Activated CD8-positive, alpha-beta memory T cell treated with anti-CD3 and anti-CD28 coated beads for 48 hours (primary cell): Measurements from ENCODE around the gene HDLBP.
"Not testable (repeated sequence)": the region's sequence is repeated elsewhere in the genome, so short reads cannot be mapped to it uniquely, and the experiment has no call there.

Source experiments
- DNase-seq, 3 experiments: peaks; one replicate each; pipeline ENCODE4 v3.0.0-alpha.2; 2020; ENCODE audit warnings: low read depth in 2 of 3, low spot score in 2 of 3

HDLBP gene

GRCh38 chr2:241197246-241197645 lies 118.2 kb downstream of the HDLBP start:
- not testable (repeated sequence) for DNase-seq

GRCh38 chr2:241195506-241196130 lies 119.9 kb downstream of the HDLBP start:
- no peak for DNase-seq

DNA sequence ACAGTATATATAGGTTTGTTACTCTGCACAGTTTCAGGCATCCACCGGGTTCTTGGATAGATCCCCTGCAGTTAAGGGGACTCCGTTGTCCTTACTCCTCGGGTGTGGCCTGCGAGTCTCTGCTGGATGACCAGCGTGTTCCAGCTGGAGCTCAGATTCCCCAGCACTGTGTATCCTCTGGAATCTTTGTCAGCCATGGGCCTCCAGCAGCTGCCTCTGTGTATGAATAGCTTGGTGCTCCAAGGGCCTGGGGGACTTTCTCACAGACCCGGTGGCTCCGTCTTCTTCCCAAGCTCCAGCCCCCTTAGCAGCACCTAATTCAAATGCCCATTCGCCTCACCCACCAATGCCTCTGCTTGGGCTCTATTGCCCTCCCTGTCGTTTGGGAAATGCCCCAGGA lies 120.7 kb downstream of the HDLBP start:
- no peak for DNase-seq

GRCh38 chr2:241193271-241193670 lies 122.2 kb downstream of the HDLBP start:
- no peak for DNase-seq

DNA sequence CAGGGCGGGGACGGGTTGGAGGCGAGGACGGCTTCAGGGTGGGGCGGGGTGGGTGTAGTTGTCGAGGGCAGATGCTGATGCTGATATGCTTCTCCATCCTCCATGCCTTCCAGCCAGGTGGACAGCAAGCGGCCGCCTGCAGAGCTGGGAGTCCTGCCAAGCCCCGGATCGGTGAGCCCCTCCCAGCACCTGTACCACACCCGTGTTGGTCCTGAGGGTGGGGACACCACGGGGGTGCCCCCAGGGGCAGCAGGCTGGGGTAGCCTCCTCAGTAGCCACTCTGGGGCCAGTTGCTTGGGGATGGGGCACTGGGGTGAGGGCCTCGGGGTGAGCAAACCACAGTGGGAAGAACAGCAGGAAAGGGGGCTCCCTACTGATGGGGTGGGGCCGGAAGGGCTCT lies 124.4 kb downstream of the HDLBP start:
- no peak for DNase-seq

- no peak for DNase-seq
Observed at GRCh38 chr2:241190291-241190981, 125.0 kb downstream of the HDLBP start.

GRCh38 chr2:241189856-241190201 lies 125.6 kb downstream of the HDLBP start:
- no peak for DNase-seq

- DNase-seq, result no peak
Observed at GRCh38 chr2:241189093-241189855, 126.2 kb downstream of the HDLBP start.

DNA sequence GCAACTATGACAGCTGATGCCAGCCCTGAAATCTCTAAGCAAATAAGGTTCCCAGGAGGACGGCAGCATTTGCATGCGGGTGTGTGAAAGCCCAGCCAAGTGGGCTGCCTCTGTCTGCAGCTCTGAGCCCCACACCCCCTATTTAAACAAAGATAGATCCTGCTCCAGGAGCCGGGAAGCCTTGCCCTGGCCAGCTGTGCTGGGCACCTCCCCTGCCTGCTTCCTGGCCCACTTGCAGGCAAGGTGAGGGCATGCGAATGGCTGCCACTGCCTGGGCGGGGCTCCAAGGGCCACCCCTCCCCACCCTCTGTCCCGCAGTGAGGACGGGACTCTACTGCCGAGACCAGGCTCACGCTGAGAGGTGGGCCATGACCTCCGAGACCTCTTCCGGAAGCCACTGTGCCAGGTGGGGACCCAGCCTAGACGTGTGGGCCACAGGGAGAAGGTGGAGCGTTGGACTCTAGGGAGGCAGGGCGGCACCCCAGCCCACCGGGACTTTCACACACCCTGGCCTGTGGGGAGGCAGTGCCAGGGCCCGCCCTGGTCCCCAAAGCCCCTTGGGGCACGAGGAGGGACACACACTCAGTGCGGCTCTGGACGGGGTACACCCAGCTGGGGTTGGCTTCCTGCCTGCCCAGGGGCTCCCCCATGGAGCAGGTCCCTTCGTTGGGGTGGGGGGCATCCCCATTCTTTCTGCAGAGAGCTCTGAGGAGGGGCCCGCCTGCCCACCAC lies 126.9 kb downstream of the HDLBP start, which contains the start of gene ANO7:
Gene ANO7 (plus strand): TSS at position 317 of the 732 bp plus-strand sequence. CDS start 1,387 bp downstream, outside the sequence.
- DNase-seq, result no peak

DNA sequence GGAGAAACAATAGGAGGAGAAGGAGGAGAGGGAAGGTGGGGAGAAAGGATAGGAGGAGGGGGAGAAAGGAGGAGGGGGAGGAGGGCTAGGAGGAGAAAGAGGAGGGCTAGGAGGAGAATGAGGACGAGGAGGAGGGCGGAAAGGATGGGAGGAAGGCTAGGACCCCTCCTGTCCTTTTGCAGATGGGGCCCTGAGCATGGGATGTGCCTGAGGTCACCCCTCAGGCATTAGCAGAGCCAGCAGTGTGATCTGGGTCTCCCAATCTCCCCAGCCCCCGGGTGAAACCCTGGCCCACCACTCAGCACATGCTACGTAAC lies 127.6 kb downstream of the HDLBP start:
- no peak for DNase-seq

GRCh38 chr2:241187101-241187917 lies 128.2 kb downstream of the HDLBP start:
- DNase-seq, result no peak

DNA sequence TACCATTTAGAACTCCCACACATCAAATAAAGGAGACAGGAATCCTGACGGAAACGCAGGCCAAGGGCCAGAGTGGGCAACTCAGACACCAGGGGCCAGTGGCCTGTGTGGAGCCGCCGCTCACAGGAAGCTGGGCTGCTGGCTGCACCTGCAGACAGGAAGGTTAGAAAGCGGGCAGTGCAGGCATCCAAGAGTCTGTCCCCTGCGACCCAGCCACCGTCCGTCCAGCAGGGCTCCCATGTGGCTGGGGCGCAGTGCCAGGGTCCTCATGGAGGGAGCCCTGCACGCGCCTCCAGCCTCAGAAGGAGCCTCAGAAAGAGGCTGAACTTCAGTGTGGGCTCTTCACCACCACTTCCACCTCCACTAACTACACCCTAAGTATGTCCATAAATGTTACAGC lies 129.5 kb downstream of the HDLBP start:
- no peak for DNase-seq

DNA sequence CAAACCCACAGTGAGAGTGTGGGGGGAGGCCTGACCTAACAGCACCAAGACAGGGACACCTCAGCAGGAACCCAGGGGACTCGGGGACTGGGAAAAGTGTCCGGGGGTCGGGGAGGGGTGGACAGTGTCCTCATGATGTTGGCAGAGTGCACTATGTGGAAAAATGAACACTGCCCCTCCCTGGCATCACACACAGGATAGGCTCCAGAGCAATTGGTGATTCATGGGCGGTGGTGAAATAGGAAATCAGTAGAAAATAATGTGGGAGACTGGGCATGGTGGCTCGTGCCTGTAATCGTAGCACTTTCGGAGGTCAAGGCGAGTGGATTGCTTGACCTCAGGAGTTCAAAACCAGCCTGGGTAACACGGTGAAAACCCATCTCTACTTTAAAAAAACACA lies 130.6 kb downstream of the HDLBP start:
- DNase-seq, result no peak

DNA sequence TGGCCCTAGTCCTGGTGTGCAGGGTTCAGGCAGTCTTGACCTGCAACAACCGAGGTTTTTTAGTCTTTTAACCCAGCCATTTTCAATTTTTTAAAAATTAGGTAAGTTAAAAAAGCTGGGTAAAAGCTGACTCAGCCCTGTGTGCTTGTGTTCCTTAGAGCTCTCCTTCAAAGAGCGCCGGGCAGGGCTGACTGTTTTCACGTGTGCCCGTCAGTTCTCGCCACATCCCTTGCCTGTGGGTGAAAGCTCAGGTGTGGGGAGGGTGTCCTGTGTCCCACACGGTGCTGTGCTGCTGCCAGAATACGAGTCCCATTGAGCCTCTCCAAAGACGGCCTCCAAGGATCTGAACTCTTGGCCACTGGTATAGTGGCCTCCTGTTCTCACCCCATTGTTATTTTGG lies 132.3 kb downstream of the HDLBP start:
- no peak for DNase-seq

GRCh38 chr2:241182531-241183133 lies 132.8 kb downstream of the HDLBP start:
- DNase-seq, result no peak

DNA sequence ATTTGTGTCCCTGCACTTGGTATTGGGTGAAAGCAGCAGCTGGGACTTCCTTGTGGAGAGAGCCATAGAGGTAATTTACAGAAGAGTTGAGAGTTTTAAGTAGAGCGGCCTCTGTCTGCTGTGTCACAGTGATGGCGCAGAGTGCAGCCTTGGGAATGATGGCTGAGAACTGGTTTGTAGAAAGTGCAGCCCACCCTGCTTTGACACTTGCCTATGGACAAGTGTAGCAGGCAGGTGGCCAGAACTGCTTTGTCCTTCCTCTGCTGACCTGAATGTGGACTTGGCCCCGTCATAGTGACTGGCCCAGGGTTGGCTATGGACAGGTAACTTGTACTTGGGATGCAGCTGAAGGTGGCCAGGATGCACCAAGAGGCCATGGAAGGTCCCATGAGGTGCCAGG lies 133.3 kb downstream of the HDLBP start:
- DNase-seq, result no peak

DNA sequence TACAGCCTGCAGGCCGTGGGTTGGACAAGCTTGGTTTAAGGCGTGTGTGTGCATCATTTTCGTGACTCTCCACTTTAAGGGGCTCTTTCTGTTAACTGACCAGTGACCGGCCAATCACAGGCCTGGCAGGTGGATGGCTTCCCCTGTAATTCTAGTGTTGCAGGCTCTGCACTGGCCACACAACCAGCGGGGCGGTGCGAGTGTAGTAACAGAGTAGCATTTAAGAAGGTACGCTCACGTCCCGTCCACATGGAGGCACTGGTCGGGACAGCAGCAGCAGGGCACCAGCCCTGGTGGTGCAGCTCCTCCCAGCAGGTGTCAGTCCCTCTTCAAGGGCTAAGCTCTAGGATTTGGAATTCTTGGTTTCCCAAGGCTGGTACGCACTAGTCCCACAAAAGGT lies 135.0 kb downstream of the HDLBP start:
- DNase-seq, result no peak

DNA sequence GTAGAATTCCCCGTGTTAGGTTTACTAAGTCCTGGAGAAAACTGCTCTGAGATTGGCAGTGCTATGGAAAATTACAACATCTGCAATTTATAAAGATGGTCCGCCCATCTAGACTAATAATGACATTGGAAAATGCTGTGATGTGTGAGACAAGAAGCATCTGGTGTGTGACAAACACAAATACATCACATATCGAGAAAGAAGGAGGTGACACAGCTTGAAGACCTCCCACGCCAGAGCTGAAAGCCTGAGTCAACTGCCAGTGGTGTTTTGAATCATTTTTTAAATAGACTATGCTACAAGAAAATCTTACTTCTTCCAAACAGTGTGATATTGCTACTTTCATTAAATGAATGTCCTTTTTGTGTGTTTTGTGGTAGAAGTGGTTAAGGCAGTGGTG lies 135.6 kb downstream of the HDLBP start:
- no peak for DNase-seq

DNA sequence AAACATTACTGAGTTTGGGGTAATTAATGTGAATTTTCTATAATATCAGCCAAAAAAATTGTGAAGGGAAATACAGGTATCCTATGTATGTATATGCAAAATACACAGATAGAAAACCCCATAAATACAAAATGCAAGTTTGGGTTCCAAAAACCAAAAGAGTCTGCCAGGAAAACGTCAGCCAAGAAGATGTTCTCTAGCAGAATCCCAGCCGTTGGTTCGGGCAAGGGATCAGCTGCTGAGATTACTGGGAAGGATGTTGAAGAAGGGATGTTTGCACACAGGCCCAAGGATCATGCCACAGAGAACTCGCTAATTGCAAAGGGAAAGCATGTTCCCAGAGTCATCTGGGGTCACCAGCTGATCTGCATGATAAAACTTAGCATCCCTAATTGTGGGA lies 136.5 kb downstream of the HDLBP start:
- no peak for DNase-seq

- DNase-seq, result no peak
Observed at GRCh38 chr2:241177526-241178334, 137.7 kb downstream of the HDLBP start.
